Peyer's patch (tissue), 4 donors: Measurements from ENCODE around the gene UVRAG. TPM values are rescaled to one million over a fixed set of nuclear protein-coding genes. Genes with fewer than 3 reads are reported as not detected.

Experiments
- DNase-seq, 3 donors: peaks; one replicate each; pipeline ENCODE4 v3.0.0-alpha.2; 2017 to 2019
- H3K27ac ChIP-seq, 4 donors: fragments of 200-600 bp; sonication (generic); one replicate each; pipeline ENCODE4 v1.5.1; 2016 to 2019
- H3K27me3 ChIP-seq, 2 donors: fragments of 200-600 bp; sonication (generic); one replicate each; pipeline ENCODE4 v1.5.1; 2019
- H3K36me3 ChIP-seq, 3 donors: fragments of 200-600 bp; sonication (generic); one replicate each; pipeline ENCODE4 v1.5.1; 2016 to 2019
- H3K4me1 ChIP-seq, 4 donors: fragments of 200-600 bp; sonication (generic); one replicate each; pipeline ENCODE4 v1.5.1; 2016 to 2019
- H3K4me3 ChIP-seq, 4 donors: fragments of 200-600 bp; sonication (generic); 1 replicate in 3 of 4; 2 replicates in 1 of 4; pipeline ENCODE4 v1.5.1; 2016 to 2019; ENCODE audit warnings: mild to moderate bottlenecking in 1 of 4
- H3K9me3 ChIP-seq, 4 donors: fragments of 200-600 bp; sonication (generic); one replicate each; pipeline ENCODE4 v1.5.1; 2016 to 2019; ENCODE audit warnings: mild to moderate bottlenecking in 1 of 4
- CTCF ChIP-seq, 6 experiments: fragments of 450-650 bp in 4 of 6; fragments of 200-600 bp in 2 of 6; sonication (generic) in 1 of 6; IDR thresholded peaks; one replicate each; pipeline ENCODE4 v1.5.1; 2017 to 2019; ENCODE audit warnings: antibody characterized with exemption in 6 of 6, mild to moderate bottlenecking in 3 of 6, moderate library complexity in 1 of 6
- POLR2A ChIP-seq, 2 donors: fragments of 450-650 bp; IDR thresholded peaks; one replicate each; pipeline ENCODE4 v1.5.1; 2017; ENCODE audit warnings: antibody characterized with exemption in 2 of 2, mild to moderate bottlenecking in 2 of 2, moderate library complexity in 2 of 2
- total RNA-seq, 4 donors: library from RNA; depleted of rRNA; stranded (reverse); fragments of >200 nt; gene quantifications; one replicate each; pipeline ENCODE4 v1.1.0, GENCODE V29; 2016

The UVRAG gene
- total RNA-seq, 4 donors from 2014 or later = 13.8 to 64.4 (median 22.1) TPM

- peaks cover 0 to 6% (median 0%) of the 10 kb centered on the region in 3 donors for H3K36me3 ChIP-seq
- H3K27me3 ChIP-seq = no peaks in the 10 kb centered on the region
- H3K4me1 ChIP-seq = no peaks in the 10 kb centered on the region
- TF ChIP-seq POLR2A (IDR thresholded peaks at IDR 0.05) = no peak
- no peak for TF ChIP-seq CTCF (IDR thresholded peaks at IDR 0.05)
- no peak for DNase-seq
- H3K27ac ChIP-seq = no peak overlapping the region
- H3K9me3 ChIP-seq = no peaks in the 10 kb centered on the region
- no peak overlapping the region for H3K4me3 ChIP-seq
These were observed 275.8 kb downstream of the UVRAG start for GRCh38 chr11:76090821-76091220.

GRCh38 chr11:76094740-76095139 lies 279.7 kb downstream of the UVRAG start:
- no peaks in the 10 kb centered on the region for H3K27me3 ChIP-seq
- no peaks in the 10 kb centered on the region for H3K4me1 ChIP-seq
- no peaks in the 10 kb centered on the region for H3K36me3 ChIP-seq
- no peaks in the 10 kb centered on the region for H3K9me3 ChIP-seq
- no peak overlapping the region for H3K27ac ChIP-seq
- DNase-seq = no peak
- TF ChIP-seq POLR2A (IDR thresholded peaks at IDR 0.05) = no peak
- no peak for TF ChIP-seq CTCF (IDR thresholded peaks at IDR 0.05)
- no peak overlapping the region for H3K4me3 ChIP-seq

GRCh38 chr11:76095891-76096290 lies 280.9 kb downstream of the UVRAG start:
- H3K4me3 ChIP-seq = no peak overlapping the region
- TF ChIP-seq CTCF (IDR thresholded peaks at IDR 0.05) (no peak), POLR2A (IDR thresholded peaks at IDR 0.05) (no peak)
- no peak overlapping the region for H3K27ac ChIP-seq
- H3K36me3 ChIP-seq = no peaks in the 10 kb centered on the region
- H3K27me3 ChIP-seq = no peaks in the 10 kb centered on the region
- H3K9me3 ChIP-seq = no peaks in the 10 kb centered on the region
- H3K4me1 ChIP-seq = no peaks in the 10 kb centered on the region
- DNase-seq = no peak

GRCh38 chr11:76096552-76096951 lies 281.5 kb downstream of the UVRAG start:
- H3K4me1 ChIP-seq = no peaks in the 10 kb centered on the region
- no peaks in the 10 kb centered on the region for H3K27me3 ChIP-seq
- H3K27ac ChIP-seq = no peak overlapping the region
- no peak for TF ChIP-seq CTCF (IDR thresholded peaks at IDR 0.05)
- no peak for TF ChIP-seq POLR2A (IDR thresholded peaks at IDR 0.05)
- H3K9me3 ChIP-seq = no peaks in the 10 kb centered on the region
- no peaks in the 10 kb centered on the region for H3K36me3 ChIP-seq
- no peak for DNase-seq
- H3K4me3 ChIP-seq = no peak overlapping the region

GRCh38 chr11:76102802-76103201 lies 287.8 kb downstream of the UVRAG start:
- Histone ChIP-seq H3K36me3 (no peaks in the 10 kb centered on the region), H3K27ac (no peak overlapping the region), H3K9me3 (no peaks in the 10 kb centered on the region), H3K4me3 (no peak overlapping the region), H3K4me1 (no peaks in the 10 kb centered on the region), H3K27me3 (no peaks in the 10 kb centered on the region)
- peak in 1 of 3 donors; percentile 48 for DNase-seq
- TF ChIP-seq POLR2A (IDR thresholded peaks at IDR 0.05) (no peak), CTCF (IDR thresholded peaks at IDR 0.05) (no peak)

- no peak overlapping the region for H3K4me3 ChIP-seq
- no peak overlapping the region for H3K27ac ChIP-seq
- no peak for DNase-seq
- H3K36me3 ChIP-seq = no peaks in the 10 kb centered on the region
- no peaks in the 10 kb centered on the region for H3K4me1 ChIP-seq
- H3K27me3 ChIP-seq = no peaks in the 10 kb centered on the region
- no peak for TF ChIP-seq POLR2A (IDR thresholded peaks at IDR 0.05)
- TF ChIP-seq CTCF (IDR thresholded peaks at IDR 0.05) = no peak
- H3K9me3 ChIP-seq = no peaks in the 10 kb centered on the region
These were observed 288.4 kb downstream of the UVRAG start for GRCh38 chr11:76103460-76103859.
